A549 (cell line): ENCODE measurements around the gene TGFBR3. TPM values are rescaled to one million over a fixed set of nuclear protein-coding genes. Genes with fewer than 3 reads are reported as not detected.

Experiments
- ATAC-seq, 2 experiments: fragments of 200-7000 bp in 1 of 2; fragments of >200 bp in 1 of 2; cut with Nextera tagmentation in 1 of 2; cut with Tn5 transposase in 1 of 2; 3 replicates each; pipeline versions ENCODE4 v1.8.0 to v1.9.1; 2018 to 2020; ENCODE audit warnings: mild to moderate bottlenecking in 1 of 2, moderate library complexity in 1 of 2
- CTCF ChIA-PET: fragments of 300-600 bp; sonication (Branson Sonifier 250); formaldehyde crosslinking; extraction: SDS; loops from one replicate; lab custom pipeline; 2021; ENCODE audit warnings: antibody characterized with exemption, inconsistent platforms; lab: Yijun Ruan, JAX
- POLR2A ChIA-PET: fragments of 350-600 bp; formaldehyde crosslinking; extraction: SDS; loops from one replicate; lab custom pipeline; 2021; ENCODE audit warnings: antibody characterized with exemption, inconsistent platforms; lab: Yijun Ruan, JAX
- DNase-seq, 2 experiments: peaks; one replicate each; pipeline versions ENCODE4 v3.0.0 to v3.0.0-alpha.2; 2011 to 2016; ENCODE audit warnings: low read depth in 1 of 2, low spot score in 1 of 2
- FAIRE-seq: peaks from 2 replicates; lab custom pipeline; 2011; peaks lifted over from hg19 to GRCh38; lab: Jason Lieb, UNC
- H3K27ac ChIP-seq, 2 experiments: fragments of >200 bp; sonication (Bioruptor Twin); formaldehyde crosslinking; 3 replicates each; pipeline ENCODE4 v1.5.1; 2016 to 2017
- H3K4me1 ChIP-seq: fragments of >200 bp; sonication (Bioruptor Twin); formaldehyde crosslinking; 3 replicates; pipeline ENCODE4 v1.6.1; 2016
- H3K4me2 ChIP-seq: fragments of >200 bp; sonication (Bioruptor Twin); formaldehyde crosslinking; 3 replicates; pipeline ENCODE4 v1.6.1; 2016
- H3K4me3 ChIP-seq: fragments of >200 bp; sonication (Bioruptor Twin); formaldehyde crosslinking; 3 replicates; pipeline ENCODE4 v1.5.1; 2016
- H3K9me3 ChIP-seq: fragments of >200 bp; sonication (Bioruptor Twin); formaldehyde crosslinking; 3 replicates; pipeline ENCODE4 v1.6.1; 2016
- CEBPB ChIP-seq, 2 experiments: fragments of >200 bp in 1 of 2; sonication (Bioruptor Twin) in 1 of 2; formaldehyde crosslinking in 1 of 2; IDR thresholded peaks; 2 replicates each; pipeline ENCODE4 v1.6.1; 2012 to 2016
- CHD2 ChIP-seq: fragments of 150-350 bp; IDR thresholded peaks from 2 replicates; pipeline ENCODE4 v1.6.1; 2014; ENCODE audit warnings: low read length; ENCODE audit not compliant: partially characterized antibody
- FOSL2 ChIP-seq, 2 experiments: fragments of 450-650 bp in 1 of 2; fragments of >200 bp in 1 of 2; sonication (Bioruptor Twin) in 1 of 2; formaldehyde crosslinking; IDR thresholded peaks; 2 replicates each; pipeline versions ENCODE4 v1.5.0 to v1.6.1; 2016 to 2020; ENCODE audit warnings: mild to moderate bottlenecking in 1 of 2, moderate library complexity in 1 of 2
- GATA3 ChIP-seq: IDR thresholded peaks from 2 replicates; pipeline ENCODE4 v1.6.1; 2012; ENCODE audit warnings: borderline replicate concordance
- HOXB5 ChIP-seq: fragments of 250-450 bp; sonication (Bioruptor Pico); IDR thresholded peaks from 2 replicates; pipeline ENCODE4 v1.5.0; 2020; ENCODE audit warnings: mild to moderate bottlenecking, moderate library complexity
- JUN ChIP-seq, 2 experiments: fragments of >200 bp; sonication (Bioruptor Twin); formaldehyde crosslinking; IDR thresholded peaks; 2 replicates in 1 of 2; 3 replicates in 1 of 2; pipeline ENCODE4 v1.6.1; 2016 to 2017
- KDM1A ChIP-seq: fragments of 200-600 bp; sonication (generic); IDR thresholded peaks from 2 replicates; pipeline ENCODE4 v1.6.1; 2016; ENCODE audit warnings: low read depth, mild to moderate bottlenecking
- KDM5A ChIP-seq: fragments of 200-600 bp; sonication (generic); IDR thresholded peaks from 2 replicates; pipeline ENCODE4 v1.6.1; 2016; ENCODE audit warnings: antibody characterized with exemption, mild to moderate bottlenecking
- MAFK ChIP-seq: fragments of 450-650 bp; IDR thresholded peaks from 2 replicates; pipeline ENCODE4 v1.6.1; 2014; ENCODE audit not compliant: partially characterized antibody
- MYC ChIP-seq: IDR thresholded peaks from 2 replicates; pipeline ENCODE4 v1.6.1; 2012; ENCODE audit warnings: mild to moderate bottlenecking, inconsistent platforms, low read length, improper control_type of control experiment, borderline replicate concordance
- NR3C1 ChIP-seq: fragments of >200 bp; sonication (Bioruptor Twin); formaldehyde crosslinking; IDR thresholded peaks from 3 replicates; pipeline ENCODE4 v1.6.1; 2017
- POLR2AphosphoS2 ChIP-seq: conservative IDR thresholded peaks from 2 replicates; pipeline ENCODE4 v1.6.1; 2012; ENCODE audit warnings: low read length, improper control_type of control experiment, inconsistent platforms
- RFX5 ChIP-seq: fragments of 450-650 bp; IDR thresholded peaks from 2 replicates; pipeline ENCODE4 v1.7.1; 2014; ENCODE audit warnings: antibody characterized with exemption, mild to moderate bottlenecking, moderate library complexity
- RNF2 ChIP-seq: fragments of 200-600 bp; sonication (generic); IDR thresholded peaks from 2 replicates; pipeline ENCODE4 v1.6.1; 2016; ENCODE audit warnings: low read depth, mild to moderate bottlenecking, antibody characterized with exemption, moderate library complexity, borderline replicate concordance
- SREBF2 ChIP-seq: fragments of 450-650 bp; IDR thresholded peaks from 2 replicates; pipeline ENCODE4 v1.6.1; 2014; ENCODE audit warnings: mild to moderate bottlenecking, moderate library complexity
- TFCP2L1 ChIP-seq: fragments of 250-450 bp; sonication (Bioruptor Pico); IDR thresholded peaks from 2 replicates; pipeline ENCODE4 v1.5.0; 2021; ENCODE audit warnings: mild to moderate bottlenecking
- ZC3H11A ChIP-seq: fragments of 450-650 bp; IDR thresholded peaks from 2 replicates; pipeline ENCODE4 v1.6.1; 2014; ENCODE audit warnings: antibody characterized with exemption, mild to moderate bottlenecking
- ZNF302 ChIP-seq: fragments of 250-450 bp; sonication (Bioruptor Pico); IDR thresholded peaks from 2 replicates; pipeline ENCODE4 v1.9.0; 2021; ENCODE audit warnings: inconsistent platforms, mild to moderate bottlenecking, moderate library complexity
- WGBS: methylation state at CpG from one replicate; pipeline ENCODE4 v1.1.6; 2017; ENCODE audit errors: missing lambda C conversion rate; 5-methylcytosine and 5-hydroxymethylcytosine counted together
- polyA plus RNA-seq, 4 experiments: library from polyadenylated mRNA; depleted of rRNA in 3 of 4; stranded (reverse); fragments of >200 nt; fragmentation: RNase III in 1 of 4; extraction: RNeasy Plus Mini Kit Qiagen cat#74134 plus additional on column Dnase treatment in 1 of 4; gene quantifications; 2 replicates in 3 of 4; 3 replicates in 1 of 4; pipeline ENCODE4 v1.2.3, GENCODE V29; 2011 to 2017
- TF ChIP-seq, protein P1 (sequence below): fragments of >200 bp; sonication (Bioruptor Twin); formaldehyde crosslinking; IDR thresholded peaks from 2 replicates; pipeline ENCODE4 v1.6.1; 2016
- TF ChIP-seq, protein P2 (sequence below): fragments of 200-600 bp; sonication (generic); IDR thresholded peaks from 2 replicates; pipeline ENCODE4 v1.6.1; 2016; ENCODE audit warnings: antibody characterized with exemption, mild to moderate bottlenecking, moderate library complexity
- TF ChIP-seq, protein P3 (sequence below): fragments of >200 bp; sonication (Bioruptor Twin); formaldehyde crosslinking; IDR thresholded peaks from 3 replicates; pipeline ENCODE4 v1.6.1; 2016
- TF ChIP-seq, protein P4 (sequence below): IDR thresholded peaks from 2 replicates; pipeline ENCODE4 v1.6.1; 2012
- TF ChIP-seq, protein P5 (sequence below): fragments of 250-450 bp; sonication (Bioruptor Pico); IDR thresholded peaks from 2 replicates; pipeline ENCODE4 v1.5.0; 2021; ENCODE audit warnings: mild to moderate bottlenecking, moderate library complexity, borderline replicate concordance
- TF ChIP-seq, protein P6 (sequence below): fragments of 250-450 bp; sonication (Bioruptor Pico); IDR thresholded peaks from 2 replicates; pipeline ENCODE4 v1.5.0; 2020; ENCODE audit warnings: low read depth, mild to moderate bottlenecking, moderate library complexity

Gene TGFBR3
- polyA plus RNA-seq, 2 of the 4 experiments (the other 2 are of a cell fraction): 5.0 to 8.9 TPM

DNA sequence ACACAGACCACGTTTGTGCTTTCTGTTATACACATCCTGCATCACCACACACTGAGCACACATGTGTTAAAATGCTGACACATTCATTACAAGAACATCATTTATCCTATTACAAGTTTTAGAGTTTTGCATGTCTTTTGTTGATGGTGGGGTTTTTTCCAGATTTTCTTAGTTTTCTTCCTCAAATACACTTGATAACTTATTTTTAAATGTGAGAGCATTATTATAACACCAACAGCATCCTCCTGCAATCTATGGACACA, 67.3 kb downstream of the TGFBR3 start:
- TF ChIP-seq, protein P1, sequence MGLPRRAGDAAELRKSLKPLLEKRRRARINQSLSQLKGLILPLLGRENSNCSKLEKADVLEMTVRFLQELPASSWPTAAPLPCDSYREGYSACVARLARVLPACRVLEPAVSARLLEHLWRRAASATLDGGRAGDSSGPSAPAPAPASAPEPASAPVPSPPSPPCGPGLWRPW: no peak
- TF ChIP-seq MAFK: peak; percentile 19
- TF ChIP-seq CHD2: no peak
- TF ChIP-seq, protein P2, sequence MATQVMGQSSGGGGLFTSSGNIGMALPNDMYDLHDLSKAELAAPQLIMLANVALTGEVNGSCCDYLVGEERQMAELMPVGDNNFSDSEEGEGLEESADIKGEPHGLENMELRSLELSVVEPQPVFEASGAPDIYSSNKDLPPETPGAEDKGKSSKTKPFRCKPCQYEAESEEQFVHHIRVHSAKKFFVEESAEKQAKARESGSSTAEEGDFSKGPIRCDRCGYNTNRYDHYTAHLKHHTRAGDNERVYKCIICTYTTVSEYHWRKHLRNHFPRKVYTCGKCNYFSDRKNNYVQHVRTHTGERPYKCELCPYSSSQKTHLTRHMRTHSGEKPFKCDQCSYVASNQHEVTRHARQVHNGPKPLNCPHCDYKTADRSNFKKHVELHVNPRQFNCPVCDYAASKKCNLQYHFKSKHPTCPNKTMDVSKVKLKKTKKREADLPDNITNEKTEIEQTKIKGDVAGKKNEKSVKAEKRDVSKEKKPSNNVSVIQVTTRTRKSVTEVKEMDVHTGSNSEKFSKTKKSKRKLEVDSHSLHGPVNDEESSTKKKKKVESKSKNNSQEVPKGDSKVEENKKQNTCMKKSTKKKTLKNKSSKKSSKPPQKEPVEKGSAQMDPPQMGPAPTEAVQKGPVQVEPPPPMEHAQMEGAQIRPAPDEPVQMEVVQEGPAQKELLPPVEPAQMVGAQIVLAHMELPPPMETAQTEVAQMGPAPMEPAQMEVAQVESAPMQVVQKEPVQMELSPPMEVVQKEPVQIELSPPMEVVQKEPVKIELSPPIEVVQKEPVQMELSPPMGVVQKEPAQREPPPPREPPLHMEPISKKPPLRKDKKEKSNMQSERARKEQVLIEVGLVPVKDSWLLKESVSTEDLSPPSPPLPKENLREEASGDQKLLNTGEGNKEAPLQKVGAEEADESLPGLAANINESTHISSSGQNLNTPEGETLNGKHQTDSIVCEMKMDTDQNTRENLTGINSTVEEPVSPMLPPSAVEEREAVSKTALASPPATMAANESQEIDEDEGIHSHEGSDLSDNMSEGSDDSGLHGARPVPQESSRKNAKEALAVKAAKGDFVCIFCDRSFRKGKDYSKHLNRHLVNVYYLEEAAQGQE: no peak
- ATAC-seq (no peak), FAIRE-seq (no peak), DNase-seq (no peak)
- CTCF ChIA-PET: interaction anchor here (1.0 kb wide), 1 partner anchor 71 kb away, joined by 3 read pairs; no protein-coding TSS in a partner anchor
- H3K4me2 ChIP-seq: no peak overlapping the region
- H3K4me1 ChIP-seq: peaks cover 10% of the 10 kb centered on the region; the same call in 1 of the 3 replicates
- no peak overlapping the region; a peak in 1 of 6 replicates for H3K27ac ChIP-seq
- POLR2A ChIA-PET: no interaction called here
- H3K4me3 ChIP-seq: no peak overlapping the region
- 36% methylated on average over 1 of the region's 1 CpG for WGBS
- no peaks in the 10 kb centered on the region for H3K9me3 ChIP-seq

DNA sequence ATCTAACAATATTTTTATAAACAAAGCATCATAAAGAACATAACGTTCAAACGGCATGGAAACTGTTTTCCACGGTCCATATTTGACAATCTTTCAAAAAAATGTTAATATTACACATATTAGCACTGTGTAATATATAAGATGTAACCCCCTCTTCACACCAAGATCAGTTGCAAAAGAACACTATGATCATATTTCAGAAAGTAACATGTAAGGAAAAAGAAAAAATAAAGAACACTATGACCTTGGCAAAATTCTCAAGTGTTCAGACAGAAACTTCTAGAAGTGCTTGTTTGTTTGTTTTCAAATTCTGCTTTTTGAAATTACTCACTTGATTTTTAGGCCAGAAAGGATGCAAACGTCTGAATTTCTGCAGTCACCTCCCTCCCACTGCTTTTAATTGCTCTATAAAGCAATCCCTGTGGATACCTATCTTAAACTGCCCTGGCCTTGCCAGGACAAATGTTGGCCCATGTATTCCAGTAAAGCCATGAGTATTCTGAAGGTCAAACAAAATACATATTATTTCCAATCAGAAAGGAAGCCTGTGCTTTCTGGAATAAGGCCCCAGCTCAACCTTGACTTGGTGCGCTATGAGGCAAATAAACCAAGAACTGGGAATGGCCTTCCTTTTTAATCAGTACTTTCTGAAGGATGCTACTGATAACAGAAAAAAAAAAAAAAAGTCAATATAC, 68.6 kb downstream of the TGFBR3 start:
- H3K9me3 ChIP-seq: no peaks in the 10 kb centered on the region
- no peak for ATAC-seq
- TF ChIP-seq, protein P3, sequence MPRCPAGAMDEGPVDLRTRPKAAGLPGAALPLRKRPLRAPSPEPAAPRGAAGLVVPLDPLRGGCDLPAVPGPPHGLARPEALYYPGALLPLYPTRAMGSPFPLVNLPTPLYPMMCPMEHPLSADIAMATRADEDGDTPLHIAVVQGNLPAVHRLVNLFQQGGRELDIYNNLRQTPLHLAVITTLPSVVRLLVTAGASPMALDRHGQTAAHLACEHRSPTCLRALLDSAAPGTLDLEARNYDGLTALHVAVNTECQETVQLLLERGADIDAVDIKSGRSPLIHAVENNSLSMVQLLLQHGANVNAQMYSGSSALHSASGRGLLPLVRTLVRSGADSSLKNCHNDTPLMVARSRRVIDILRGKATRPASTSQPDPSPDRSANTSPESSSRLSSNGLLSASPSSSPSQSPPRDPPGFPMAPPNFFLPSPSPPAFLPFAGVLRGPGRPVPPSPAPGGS: no peak
- TF ChIP-seq KDM5A (no peak), FOSL2 (IDR thresholded peaks at IDR 0.05) (no peak), FOSL2 (CRISPR knock-in tag; IDR thresholded peaks at IDR 0.05) (no peak), POLR2AphosphoS2 (no peak), RFX5 (no peak), KDM1A (no peak)
- TF ChIP-seq, protein P4, sequence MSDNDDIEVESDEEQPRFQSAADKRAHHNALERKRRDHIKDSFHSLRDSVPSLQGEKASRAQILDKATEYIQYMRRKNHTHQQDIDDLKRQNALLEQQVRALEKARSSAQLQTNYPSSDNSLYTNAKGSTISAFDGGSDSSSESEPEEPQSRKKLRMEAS: no peak
- TF ChIP-seq, protein P1: no peak
- H3K4me3 ChIP-seq: no peak overlapping the region
- no peak overlapping the region; a peak in 1 of 6 replicates for H3K27ac ChIP-seq
- 75% methylated on average over 5 of the region's 5 CpGs for WGBS
- no peak for DNase-seq
- no peak overlapping the region for H3K4me2 ChIP-seq
- H3K4me1 ChIP-seq: peaks cover 10% of the 10 kb centered on the region; the same call in 1 of the 3 replicates
- no peak for FAIRE-seq
- ChIA-PET CTCF (interaction anchor here (0.7 kb wide), 1 partner anchor 9 kb away, joined by 3 read pairs; no protein-coding TSS in a partner anchor), POLR2A (no interaction called here)

DNA sequence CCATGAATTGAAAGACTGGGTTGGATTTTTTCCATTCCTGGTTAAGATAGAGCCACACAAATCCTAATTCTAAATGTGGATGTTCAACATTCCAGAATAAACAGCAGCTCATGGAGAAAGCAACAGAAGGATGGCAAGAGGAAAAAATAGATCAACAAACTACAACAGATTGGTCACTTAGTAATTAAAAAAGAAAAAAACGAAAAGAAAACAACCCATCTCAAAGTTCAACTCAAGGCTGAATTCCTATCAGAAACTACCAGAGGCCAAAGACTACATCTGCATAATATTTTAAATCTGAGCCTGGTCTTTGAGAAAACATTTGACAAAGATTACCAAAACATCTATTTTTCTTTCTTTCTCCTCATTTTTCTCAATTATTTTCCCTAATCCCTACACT, 69.9 kb downstream of the TGFBR3 start:
- WGBS: 74% methylated on average over 1 of the region's 1 CpG
- Histone ChIP-seq H3K4me1 (peaks cover 10% of the 10 kb centered on the region; the same call in 1 of the 3 replicates), H3K27ac (no peak overlapping the region), H3K9me3 (no peaks in the 10 kb centered on the region), H3K4me2 (no peak overlapping the region), H3K4me3 (no peak overlapping the region)
- CTCF ChIA-PET: no interaction called here
- DNase-seq (no peak), ATAC-seq (no peak), FAIRE-seq (no peak)
- POLR2A ChIA-PET: no interaction called here
- TF ChIP-seq RNF2 (no peak), HOXB5 (CRISPR knock-in tag) (no peak), JUN (IDR thresholded peaks at IDR 0.05) (no peak), FOSL2 (IDR thresholded peaks at IDR 0.05) (no peak), FOSL2 (CRISPR knock-in tag; IDR thresholded peaks at IDR 0.05) (no peak), ZNF302 (CRISPR knock-in tag) (no peak), MAFK (no peak), CEBPB (IDR thresholded peaks at IDR 0.05) (no peak), MYC (no peak), NR3C1 (no peak), ZC3H11A (no peak), GATA3 (no peak), SREBF2 (no peak), TFCP2L1 (no peak)
- TF ChIP-seq, protein P5, sequence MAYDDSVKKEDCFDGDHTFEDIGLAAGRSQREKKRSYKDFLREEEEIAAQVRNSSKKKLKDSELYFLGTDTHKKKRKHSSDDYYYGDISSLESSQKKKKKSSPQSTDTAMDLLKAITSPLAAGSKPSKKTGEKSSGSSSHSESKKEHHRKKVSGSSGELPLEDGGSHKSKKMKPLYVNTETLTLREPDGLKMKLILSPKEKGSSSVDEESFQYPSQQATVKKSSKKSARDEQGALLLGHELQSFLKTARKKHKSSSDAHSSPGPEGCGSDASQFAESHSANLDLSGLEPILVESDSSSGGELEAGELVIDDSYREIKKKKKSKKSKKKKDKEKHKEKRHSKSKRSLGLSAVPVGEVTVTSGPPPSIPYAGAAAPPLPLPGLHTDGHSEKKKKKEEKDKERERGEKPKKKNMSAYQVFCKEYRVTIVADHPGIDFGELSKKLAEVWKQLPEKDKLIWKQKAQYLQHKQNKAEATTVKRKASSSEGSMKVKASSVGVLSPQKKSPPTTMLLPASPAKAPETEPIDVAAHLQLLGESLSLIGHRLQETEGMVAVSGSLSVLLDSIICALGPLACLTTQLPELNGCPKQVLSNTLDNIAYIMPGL (CRISPR knock-in tag): no peak
- TF ChIP-seq, protein P6, sequence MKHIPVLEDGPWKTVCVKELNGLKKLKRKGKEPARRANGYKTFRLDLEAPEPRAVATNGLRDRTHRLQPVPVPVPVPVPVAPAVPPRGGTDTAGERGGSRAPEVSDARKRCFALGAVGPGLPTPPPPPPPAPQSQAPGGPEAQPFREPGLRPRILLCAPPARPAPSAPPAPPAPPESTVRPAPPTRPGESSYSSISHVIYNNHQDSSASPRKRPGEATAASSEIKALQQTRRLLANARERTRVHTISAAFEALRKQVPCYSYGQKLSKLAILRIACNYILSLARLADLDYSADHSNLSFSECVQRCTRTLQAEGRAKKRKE (CRISPR knock-in tag): no peak
- TF ChIP-seq, protein P4: no peak
